Nephron (organoid): Measurements from ENCODE around the gene FRS3.
A peak's percentile ranks its signal among the peaks of the same experiment; 100 is the strongest.

Experiments used
- H3K27ac Mint-ChIP-seq, 3 experiments: 2 replicates each; pipeline ENCODE4 v1.8.0; 2020; ENCODE audit warnings: mixed read lengths in 3 of 3, mild to moderate bottlenecking in 2 of 3, moderate library complexity in 1 of 3
- H3K27me3 Mint-ChIP-seq: 2 replicates; pipeline ENCODE4 v1.8.0; 2021; ENCODE audit warnings: low read depth, mild to moderate bottlenecking, moderate library complexity, mixed read lengths
- H3K36me3 Mint-ChIP-seq: 2 replicates; pipeline ENCODE4 v1.8.0; 2020; ENCODE audit warnings: low read depth, mixed read lengths
- H3K4me1 Mint-ChIP-seq: 2 replicates; pipeline ENCODE4 v1.8.0; 2020; ENCODE audit warnings: mixed read lengths
- H3K4me3 Mint-ChIP-seq, 3 experiments: 2 replicates each; pipeline ENCODE4 v1.8.0; 2020; ENCODE audit warnings: mild to moderate bottlenecking in 3 of 3, mixed read lengths in 3 of 3, moderate library complexity in 2 of 3
- H3K9me3 Mint-ChIP-seq: 2 replicates; pipeline ENCODE4 v1.8.0; 2020; ENCODE audit warnings: mixed read lengths
- TF ChIP-seq, protein P1 (sequence below), 3 experiments: fragments of 200-600 bp; sonication (generic); IDR thresholded peaks; one replicate each; pipeline ENCODE4 v1.5.0; 2021; ENCODE audit warnings: antibody characterized with exemption in 3 of 3; ENCODE audit not compliant: unreplicated experiment in 3 of 3

Gene FRS3

DNA sequence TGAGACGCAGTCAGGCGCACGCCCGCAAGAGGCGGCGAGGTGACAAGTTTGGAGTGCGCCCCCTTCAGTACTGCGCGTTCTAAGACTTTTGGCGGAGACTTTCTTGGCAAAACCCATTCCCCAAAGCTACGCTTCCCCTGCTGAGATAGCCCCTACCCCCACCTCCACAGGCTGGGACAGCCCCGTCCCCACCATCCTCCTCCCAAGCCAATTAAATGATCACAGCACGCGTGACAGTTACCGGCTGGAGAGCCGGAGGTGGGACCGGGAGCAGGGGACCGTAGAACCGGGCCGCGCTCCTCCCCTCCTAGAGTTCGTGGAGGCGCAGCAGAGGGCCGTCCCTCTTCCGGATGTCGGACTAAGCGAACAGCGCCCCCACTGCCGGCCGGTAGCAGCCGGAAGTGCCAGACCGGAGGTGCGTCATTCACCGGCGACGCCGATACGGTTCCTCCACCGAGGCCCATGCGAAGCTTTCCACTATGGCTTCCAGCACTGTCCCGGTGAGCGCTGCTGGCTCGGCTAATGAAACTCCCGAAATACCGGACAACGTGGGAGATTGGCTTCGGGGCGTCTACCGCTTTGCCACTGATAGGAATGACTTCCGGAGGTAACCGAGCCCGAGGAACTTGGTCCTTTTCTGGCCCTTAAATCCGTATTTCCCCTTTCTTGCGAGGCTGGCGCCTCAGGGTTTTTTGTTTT is 7.7 kb upstream of the FRS3 start, which contains the start of gene TOMM6:
TOMM6 (plus strand) TSS at position 476 of the 699 bp plus-strand sequence; CDS start at position 480, 4 bp downstream.
- H3K9me3 Mint-ChIP-seq = no peaks in the 10 kb centered on the region
- TF ChIP-seq, protein P1, sequence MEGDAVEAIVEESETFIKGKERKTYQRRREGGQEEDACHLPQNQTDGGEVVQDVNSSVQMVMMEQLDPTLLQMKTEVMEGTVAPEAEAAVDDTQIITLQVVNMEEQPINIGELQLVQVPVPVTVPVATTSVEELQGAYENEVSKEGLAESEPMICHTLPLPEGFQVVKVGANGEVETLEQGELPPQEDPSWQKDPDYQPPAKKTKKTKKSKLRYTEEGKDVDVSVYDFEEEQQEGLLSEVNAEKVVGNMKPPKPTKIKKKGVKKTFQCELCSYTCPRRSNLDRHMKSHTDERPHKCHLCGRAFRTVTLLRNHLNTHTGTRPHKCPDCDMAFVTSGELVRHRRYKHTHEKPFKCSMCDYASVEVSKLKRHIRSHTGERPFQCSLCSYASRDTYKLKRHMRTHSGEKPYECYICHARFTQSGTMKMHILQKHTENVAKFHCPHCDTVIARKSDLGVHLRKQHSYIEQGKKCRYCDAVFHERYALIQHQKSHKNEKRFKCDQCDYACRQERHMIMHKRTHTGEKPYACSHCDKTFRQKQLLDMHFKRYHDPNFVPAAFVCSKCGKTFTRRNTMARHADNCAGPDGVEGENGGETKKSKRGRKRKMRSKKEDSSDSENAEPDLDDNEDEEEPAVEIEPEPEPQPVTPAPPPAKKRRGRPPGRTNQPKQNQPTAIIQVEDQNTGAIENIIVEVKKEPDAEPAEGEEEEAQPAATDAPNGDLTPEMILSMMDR (IDR thresholded peaks at IDR 0.05; ENCODE audit: unreplicated experiment in 3 of 3) = peak; percentile 94 to 96 (median 95)
- peak within 1 kb of the TSS; percentile 92 to 99 (median 93) for H3K4me3 Mint-ChIP-seq
- peaks cover 24% of the 10 kb centered on the region for H3K36me3 Mint-ChIP-seq
- peaks cover 26% of the 10 kb centered on the region for H3K4me1 Mint-ChIP-seq
- H3K27ac Mint-ChIP-seq = peak within 1 kb of the TSS; percentile 95 to 97 (median 96)
- no peaks in the 10 kb centered on the region for H3K27me3 Mint-ChIP-seq

- TF ChIP-seq, protein P1 (IDR thresholded peaks at IDR 0.05; ENCODE audit: unreplicated experiment in 3 of 3) = peak; percentile 58 to 86 (median 74)
- H3K9me3 Mint-ChIP-seq = no peaks in the 10 kb centered on the region
- no peaks in the 10 kb centered on the region for H3K27me3 Mint-ChIP-seq
- H3K27ac Mint-ChIP-seq = peak overlapping the region; percentile 95 to 97 (median 96)
- H3K4me1 Mint-ChIP-seq = peaks cover 26% of the 10 kb centered on the region
- peaks cover 22% of the 10 kb centered on the region for H3K36me3 Mint-ChIP-seq
- H3K4me3 Mint-ChIP-seq = peak overlapping the region; percentile 92 to 99 (median 93)
These were observed 6.9 kb upstream of the FRS3 start for GRCh38 chr6:41786451-41787218.

DNA sequence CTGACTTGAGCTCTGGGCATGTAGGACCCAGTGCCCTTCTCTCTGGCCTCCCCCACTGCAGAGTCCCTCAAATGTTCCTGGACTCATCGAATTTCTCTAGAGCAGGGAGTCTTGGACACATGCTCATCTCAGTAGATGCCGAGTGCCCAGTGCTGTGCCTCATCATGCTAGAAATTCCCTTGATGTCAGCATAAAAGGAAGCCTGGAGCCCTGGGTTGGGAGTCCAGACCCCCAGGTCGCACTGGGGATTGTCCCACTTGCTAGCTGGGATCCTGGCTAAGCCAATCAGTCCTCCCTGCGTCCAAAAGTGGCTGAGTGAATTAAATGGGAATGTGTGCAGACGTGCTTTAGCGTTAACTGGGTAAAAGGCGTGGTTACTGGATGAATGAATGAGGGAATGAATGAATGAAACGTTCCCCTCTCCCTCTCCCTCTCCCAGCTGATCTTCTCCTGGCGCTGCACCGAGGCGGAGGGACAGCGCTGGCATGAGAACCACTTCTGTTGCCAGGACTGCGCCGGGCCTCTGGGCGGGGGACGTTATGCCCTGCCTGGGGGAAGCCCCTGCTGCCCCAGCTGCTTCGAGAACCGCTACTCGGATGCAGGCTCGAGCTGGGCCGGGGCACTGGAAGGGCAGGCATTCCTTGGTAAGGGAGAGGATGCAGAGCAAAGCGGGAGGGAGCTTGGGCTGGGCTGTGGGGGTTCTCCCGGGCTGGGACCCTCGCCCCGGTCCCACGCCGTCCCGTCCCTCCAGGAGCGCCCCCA is 6.2 kb upstream of the FRS3 start:
- H3K27ac Mint-ChIP-seq = peak overlapping the region; percentile 60 to 73 (median 69)
- no peaks in the 10 kb centered on the region for H3K27me3 Mint-ChIP-seq
- H3K9me3 Mint-ChIP-seq = no peaks in the 10 kb centered on the region
- TF ChIP-seq, protein P1 (IDR thresholded peaks at IDR 0.05; ENCODE audit: unreplicated experiment in 3 of 3) = no peak
- peaks cover 31% of the 10 kb centered on the region for H3K4me1 Mint-ChIP-seq
- peak overlapping the region; percentile 92 to 99 (median 93) for H3K4me3 Mint-ChIP-seq
- H3K36me3 Mint-ChIP-seq = peaks cover 18% of the 10 kb centered on the region

DNA sequence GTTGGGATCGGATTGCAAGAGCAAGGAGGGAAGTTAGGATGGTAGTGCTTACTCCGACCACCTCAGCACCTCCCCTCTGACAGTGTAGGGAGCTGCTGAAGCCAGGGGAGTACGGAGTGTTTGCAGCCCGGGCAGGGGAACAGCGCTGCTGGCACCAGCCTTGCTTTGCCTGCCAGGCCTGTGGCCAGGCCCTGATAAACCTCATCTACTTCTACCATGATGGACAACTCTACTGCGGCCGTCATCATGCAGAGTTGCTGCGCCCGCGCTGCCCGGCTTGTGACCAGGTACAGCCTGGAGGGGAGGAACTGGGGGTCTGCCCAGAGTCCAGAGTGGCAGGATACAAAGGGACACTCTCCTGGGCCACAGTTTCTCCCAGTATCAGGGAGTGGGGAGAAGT is 5.6 kb upstream of the FRS3 start:
- peaks cover 17% of the 10 kb centered on the region for H3K36me3 Mint-ChIP-seq
- H3K27me3 Mint-ChIP-seq = no peaks in the 10 kb centered on the region
- H3K4me1 Mint-ChIP-seq = peaks cover 32% of the 10 kb centered on the region
- no peak overlapping the region for H3K27ac Mint-ChIP-seq
- no peaks in the 10 kb centered on the region for H3K9me3 Mint-ChIP-seq
- TF ChIP-seq, protein P1 (IDR thresholded peaks at IDR 0.05; ENCODE audit: unreplicated experiment in 3 of 3) = no peak
- H3K4me3 Mint-ChIP-seq = peak overlapping the region; percentile 92 to 99 (median 93)

DNA sequence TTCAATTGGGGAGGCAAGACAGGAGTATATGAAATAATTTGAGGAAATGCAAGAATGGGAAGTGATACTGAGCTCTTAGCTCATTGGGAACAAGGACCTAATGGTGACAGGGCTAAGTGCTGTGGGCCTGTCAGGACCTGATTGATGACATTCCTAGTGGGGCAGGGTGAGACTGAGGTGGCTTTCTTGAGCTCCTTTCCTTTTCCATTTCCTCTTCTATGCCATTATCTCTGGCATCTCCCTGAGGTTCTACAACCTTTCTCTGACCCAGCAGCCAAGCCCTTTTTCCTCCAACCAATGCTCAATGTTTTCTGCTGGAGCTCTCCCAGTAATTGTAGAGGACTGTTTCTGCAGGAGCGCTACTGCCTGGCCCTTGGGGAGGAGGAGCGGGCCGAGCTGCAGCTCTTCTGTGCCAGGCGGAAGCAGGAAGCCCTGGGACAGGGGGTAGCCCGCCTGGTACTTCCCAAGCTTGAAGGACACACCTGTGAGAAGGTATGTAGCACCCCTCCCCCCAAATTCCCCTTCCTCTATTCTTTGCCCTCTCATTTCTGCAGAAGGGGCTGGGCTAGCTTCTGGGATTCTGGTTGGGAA is 5.0 kb upstream of the FRS3 start:
- H3K27me3 Mint-ChIP-seq = no peaks in the 10 kb centered on the region
- H3K36me3 Mint-ChIP-seq = peaks cover 11% of the 10 kb centered on the region
- TF ChIP-seq, protein P1 (IDR thresholded peaks at IDR 0.05; ENCODE audit: unreplicated experiment in 3 of 3) = no peak

More for the DNA sequence above, 5.0 kb upstream of the FRS3 start:
- H3K9me3 Mint-ChIP-seq = no peaks in the 10 kb centered on the region
- H3K4me3 Mint-ChIP-seq = peak overlapping the region; percentile 92 to 99 (median 93)
- H3K4me1 Mint-ChIP-seq = peaks cover 31% of the 10 kb centered on the region
- peak overlapping the region in 1 of 3 experiments; percentile 17 for H3K27ac Mint-ChIP-seq
